ENCODE data around the gene PSEN2. TPM values are rescaled to one million over a fixed set of nuclear protein-coding genes. Genes with fewer than 3 reads are reported as not detected.
A peak's percentile ranks its signal among the peaks of the same experiment; 100 is the strongest.

PSEN2 gene
- total RNA-seq, 1 experiment from 2014 or later, result 17.4 TPM

DNA sequence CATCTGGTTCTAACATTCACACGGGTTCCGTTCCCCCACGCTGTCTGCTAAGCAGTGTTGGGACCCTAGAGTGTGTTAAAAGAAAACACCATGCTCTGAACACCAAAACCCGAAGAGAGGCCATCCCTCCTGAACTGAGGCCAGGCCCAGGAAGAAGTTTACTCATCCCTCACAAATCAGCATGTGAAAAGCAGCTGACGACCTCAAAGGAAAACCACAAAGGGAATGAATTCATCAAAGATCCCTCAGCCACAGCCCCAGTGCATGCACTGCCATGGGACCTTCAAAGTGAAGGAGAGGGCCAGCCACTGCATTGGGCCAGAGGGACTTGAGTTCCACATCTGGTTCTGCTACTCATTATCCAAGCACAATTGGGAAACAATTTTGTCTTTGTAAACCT, 7.0 kb upstream of the PSEN2 start:
- Histone ChIP-seq H2BK15ac (ENCODE audit: low read depth, low read length) (no peak overlapping the region), H3K9ac (ENCODE audit: extremely low read depth, insufficient read length, low read length) (no peak overlapping the region), H3K56ac (ENCODE audit: insufficient read length, low read depth, low read length) (no peak overlapping the region), H3K79me1 (ENCODE audit: insufficient read depth, low read depth, low read length, poor library complexity, severe bottlenecking) (no peaks in the 10 kb centered on the region), H3K9me3 (ENCODE audit: control insufficient read depth, low read depth, low read length) (no peaks in the 10 kb centered on the region), H3K4me2 (ENCODE audit: insufficient read depth, insufficient read length, low read length) (no peak overlapping the region), H4K8ac (replicated peaks; ENCODE audit: insufficient read length, low read depth, low read length) (no peak overlapping the region), H4K20me1 (ENCODE audit: control insufficient read depth, insufficient read depth, insufficient read length) (no peaks in the 10 kb centered on the region), H2BK20ac (ENCODE audit: low read depth, low read length, poor library complexity, severe bottlenecking) (no peak overlapping the region), H2BK12ac (ENCODE audit: insufficient read length, low read depth, low read length) (no peak overlapping the region), H3K27ac (ENCODE audit: insufficient read length, low read depth, low read length) (no peak overlapping the region), H3K23me2 (ENCODE audit: insufficient read length, low read depth, low read length, poor library complexity, severe bottlenecking) (no peaks in the 10 kb centered on the region), H3K79me2 (ENCODE audit: insufficient read depth, low read length) (no peaks in the 10 kb centered on the region), H3K4ac (ENCODE audit: low read depth, low read length) (no peak overlapping the region), H4K91ac (ENCODE audit: insufficient read length, low read depth, low read length) (no peak overlapping the region), H3K23ac (ENCODE audit: insufficient read length, low read depth, low read length) (no peak overlapping the region), H3K4me1 (ENCODE audit: insufficient read depth, low read length) (peaks cover 9% of the 10 kb centered on the region; the same call in 1 of the 2 replicates), H3K14ac (ENCODE audit: insufficient read depth, low read length) (no peak overlapping the region), H3K18ac (ENCODE audit: insufficient read length, low read depth, low read length) (no peak overlapping the region), H2BK5ac (ENCODE audit: insufficient read length, low read length) (no peak overlapping the region), H3K27me3 (ENCODE audit: insufficient read depth, low read length) (no peaks in the 10 kb centered on the region), H3T11ph (ENCODE audit: low read length) (no peak overlapping the region), H2BK120ac (ENCODE audit: low read depth, low read length, poor library complexity, severe bottlenecking) (no peak overlapping the region), H2AFZ (ENCODE audit: low read length) (no peak overlapping the region), H4K5ac (ENCODE audit: insufficient read length, low read depth, low read length) (no peak overlapping the region), H2AK5ac (ENCODE audit: insufficient read length, low read length) (no peak overlapping the region)
- TF ChIP-seq, protein P1, sequence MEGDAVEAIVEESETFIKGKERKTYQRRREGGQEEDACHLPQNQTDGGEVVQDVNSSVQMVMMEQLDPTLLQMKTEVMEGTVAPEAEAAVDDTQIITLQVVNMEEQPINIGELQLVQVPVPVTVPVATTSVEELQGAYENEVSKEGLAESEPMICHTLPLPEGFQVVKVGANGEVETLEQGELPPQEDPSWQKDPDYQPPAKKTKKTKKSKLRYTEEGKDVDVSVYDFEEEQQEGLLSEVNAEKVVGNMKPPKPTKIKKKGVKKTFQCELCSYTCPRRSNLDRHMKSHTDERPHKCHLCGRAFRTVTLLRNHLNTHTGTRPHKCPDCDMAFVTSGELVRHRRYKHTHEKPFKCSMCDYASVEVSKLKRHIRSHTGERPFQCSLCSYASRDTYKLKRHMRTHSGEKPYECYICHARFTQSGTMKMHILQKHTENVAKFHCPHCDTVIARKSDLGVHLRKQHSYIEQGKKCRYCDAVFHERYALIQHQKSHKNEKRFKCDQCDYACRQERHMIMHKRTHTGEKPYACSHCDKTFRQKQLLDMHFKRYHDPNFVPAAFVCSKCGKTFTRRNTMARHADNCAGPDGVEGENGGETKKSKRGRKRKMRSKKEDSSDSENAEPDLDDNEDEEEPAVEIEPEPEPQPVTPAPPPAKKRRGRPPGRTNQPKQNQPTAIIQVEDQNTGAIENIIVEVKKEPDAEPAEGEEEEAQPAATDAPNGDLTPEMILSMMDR (conservative IDR thresholded peaks at IDR 0.05), result no peak
- Mint-ChIP-seq H3K27ac (no peak overlapping the region), H3K36me3 (ENCODE audit: insufficient read depth in 1 of 3, low read depth in 3 of 3) (peaks cover 0 to 5% (median 0%) of the 10 kb centered on the region in 3 experiments; a peak in 1 of 7 replicates), H3K4me3 (peak overlapping the region in 1 of 2 experiments; percentile 46; a peak in 1 of 5 replicates), H3K9me3 (no peaks in the 10 kb centered on the region), H3K4me1 (peaks cover 21 to 24% of the 10 kb centered on the region in 2 experiments), H3K27me3 (ENCODE audit: low read depth) (peaks cover 6% of the 10 kb centered on the region)
- no CpG with 5 or more reads among the region's 5 CpGs for WGBS (ENCODE audit: extremely low coverage, insufficient read length, low lambda C conversion rate)
- DNase-seq, result peak; percentile 57
